AG08395 (cell line): Measurements from ENCODE around the gene RAD51B.

Experiments used
- DNase-seq: peaks from one replicate; pipeline ENCODE4 v3.0.0; 2012; ENCODE audit warnings: mixed read lengths, low spot score

RAD51B gene

GRCh38 chr14:67835596-67835995 is 16.0 kb downstream of the RAD51B start:
- no peak for DNase-seq

- DNase-seq, result peak; percentile 42
Measured at GRCh38 chr14:67837011-67837624, 17.5 kb downstream of the RAD51B start.

- DNase-seq, result no peak
Measured at GRCh38 chr14:67846029-67846610, 26.5 kb downstream of the RAD51B start.

- DNase-seq, result no peak
Measured at GRCh38 chr14:67850066-67850830, 30.7 kb downstream of the RAD51B start.

GRCh38 chr14:67851785-67852410 is 32.3 kb downstream of the RAD51B start:
- no peak for DNase-seq

DNA sequence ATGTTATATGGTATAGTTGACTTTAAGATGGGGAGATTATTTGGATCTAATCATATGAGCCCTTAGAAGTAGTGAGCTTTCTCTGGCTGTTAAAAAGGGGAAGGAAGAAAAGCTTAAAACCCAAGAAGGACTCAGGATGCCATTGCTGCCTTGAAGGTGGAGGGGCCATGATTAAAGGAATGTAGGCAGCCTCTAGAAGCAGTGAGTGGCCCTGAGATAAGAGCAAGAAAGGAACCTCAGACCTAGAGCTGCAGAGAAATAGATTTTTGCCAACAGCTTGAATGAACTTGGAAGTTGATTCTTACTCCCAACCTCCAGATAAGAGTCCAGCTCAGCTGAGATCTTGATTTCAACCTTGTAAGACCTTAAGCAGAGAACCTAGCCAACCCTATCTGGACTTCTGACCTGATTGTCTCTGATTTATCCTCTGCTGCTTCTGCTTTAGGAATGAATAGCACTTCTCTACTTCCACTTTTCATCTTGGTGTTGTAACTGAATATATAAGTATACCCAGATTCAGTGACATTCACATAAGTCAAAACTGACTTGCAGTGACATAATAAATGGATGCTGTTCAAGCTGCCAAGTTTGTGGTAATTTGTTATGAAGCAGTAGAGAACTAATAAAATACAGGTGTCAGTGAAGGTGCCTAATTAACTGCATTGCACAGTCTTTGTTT is 33.5 kb downstream of the RAD51B start:
- DNase-seq, result no peak

- no peak for DNase-seq
Measured at GRCh38 chr14:67853715-67854114, 34.1 kb downstream of the RAD51B start.

- peak; percentile 5 for DNase-seq
Measured at GRCh38 chr14:67856827-67857226, 37.2 kb downstream of the RAD51B start.

GRCh38 chr14:67857778-67858350 is 38.3 kb downstream of the RAD51B start:
- no peak for DNase-seq

DNA sequence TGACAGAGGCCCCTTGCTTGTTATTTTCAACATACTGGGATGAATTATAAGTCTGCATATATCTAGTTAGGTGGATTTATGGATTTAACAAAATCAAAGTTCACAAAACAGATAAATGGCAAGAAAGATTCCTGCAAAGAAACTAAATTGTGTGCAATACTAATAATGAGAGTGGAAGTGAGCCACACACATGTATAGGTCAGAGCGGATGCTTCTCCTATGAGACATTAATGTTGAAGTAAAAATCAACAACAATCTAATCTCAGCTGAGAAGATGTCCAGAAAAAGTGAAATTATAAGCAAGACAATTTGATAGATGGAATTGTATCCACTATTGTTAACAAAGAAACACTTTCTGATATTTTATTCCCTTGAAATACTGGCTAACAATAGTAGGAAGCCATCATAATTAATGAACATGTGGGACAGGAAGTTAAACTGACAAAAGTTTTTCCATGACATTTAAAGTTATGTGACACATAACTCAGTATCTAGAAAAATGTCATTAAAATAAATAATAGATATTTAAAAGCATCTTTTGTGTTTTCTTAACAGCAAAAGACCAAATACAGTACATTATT is 39.7 kb downstream of the RAD51B start:
- no peak for DNase-seq

GRCh38 chr14:67863223-67863622 is 43.6 kb downstream of the RAD51B start:
- DNase-seq, result no peak

- no peak for DNase-seq
Measured at GRCh38 chr14:67875175-67876006, 55.8 kb downstream of the RAD51B start.

DNA sequence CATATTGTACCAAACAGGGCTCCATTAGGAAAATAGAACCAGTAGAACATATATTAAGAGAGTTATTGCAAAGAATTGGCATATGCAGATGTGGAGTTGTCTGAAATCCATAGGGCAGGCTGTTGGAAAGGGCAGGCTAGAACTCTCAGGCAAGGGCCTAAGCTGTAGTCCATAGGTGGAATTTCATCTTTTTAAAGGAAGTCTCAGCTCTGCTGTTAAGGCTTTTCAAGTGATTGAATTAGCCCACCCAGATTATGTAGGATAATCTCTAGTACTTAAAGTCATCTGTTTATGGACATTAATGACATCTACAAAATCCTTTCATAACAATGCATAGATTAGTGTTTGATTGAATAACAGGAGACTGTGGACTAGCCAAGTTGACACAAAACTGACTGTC is 59.4 kb downstream of the RAD51B start:
- no peak for DNase-seq

GRCh38 chr14:67881225-67881624 is 61.6 kb downstream of the RAD51B start:
- no peak for DNase-seq

GRCh38 chr14:67882986-67883555 is 63.5 kb downstream of the RAD51B start:
- no peak for DNase-seq

DNA sequence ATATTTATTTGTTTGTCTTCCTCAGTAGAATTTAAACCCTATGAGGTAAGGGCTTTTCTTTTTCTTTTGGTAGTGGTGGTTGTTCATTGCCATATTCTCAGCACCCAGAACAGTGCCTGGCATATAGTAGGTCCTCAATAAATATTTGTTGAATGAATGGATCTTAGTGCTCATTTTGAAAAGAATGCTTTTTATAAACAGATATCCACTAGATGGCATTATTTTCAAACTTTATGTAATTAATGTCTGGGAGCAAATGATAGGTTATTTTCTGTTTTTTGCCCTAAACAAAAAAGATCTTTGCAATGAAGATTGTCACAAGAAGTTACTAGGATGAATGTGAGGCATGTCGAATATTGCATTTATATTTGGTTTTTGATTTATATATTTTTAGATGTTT is 64.1 kb downstream of the RAD51B start:
- DNase-seq, result peak; percentile 43

- DNase-seq, result no peak
Measured at GRCh38 chr14:67886191-67886590, 66.6 kb downstream of the RAD51B start.

GRCh38 chr14:67887478-67887877 is 67.9 kb downstream of the RAD51B start:
- no peak for DNase-seq

GRCh38 chr14:67889455-67889854 is 69.9 kb downstream of the RAD51B start:
- no peak for DNase-seq

- no peak for DNase-seq
Measured at GRCh38 chr14:67892466-67893100, 73.0 kb downstream of the RAD51B start.
